K562 (cell line): ENCODE results near the gene CTDSP1. TPM values are rescaled to one million over a fixed set of nuclear protein-coding genes. Genes with fewer than 3 reads are reported as not detected.

Experiments
- ARHGAP35 ChIP-seq: fragments of 450-650 bp; IDR thresholded peaks from 2 replicates; pipeline ENCODE4 v1.6.1; 2018; ENCODE audit not compliant: partially characterized antibody
- ARID2 ChIP-seq: fragments of 450-650 bp; IDR thresholded peaks from 2 replicates; pipeline ENCODE4 v1.6.1; 2017; ENCODE audit warnings: antibody characterized with exemption, mild to moderate bottlenecking
- CBFA2T2 ChIP-seq: fragments of 450-650 bp; conservative IDR thresholded peaks from 2 replicates; pipeline ENCODE4 v1.6.1; 2017; ENCODE audit warnings: mild to moderate bottlenecking
- CHD4 ChIP-seq: fragments of 200-600 bp; sonication (generic); IDR thresholded peaks from 3 replicates; pipeline ENCODE4 v1.6.1; 2012; ENCODE audit warnings: low read depth, mild to moderate bottlenecking, mixed read lengths, low read length, inconsistent platforms; ENCODE audit not compliant: insufficient read depth, insufficient replicate concordance, poor library complexity, severe bottlenecking
- EP300 ChIP-seq: IDR thresholded peaks from 2 replicates; pipeline ENCODE4 v1.6.1; 2012; ENCODE audit warnings: low read length, improper control_type of control experiment
- EP400 ChIP-seq: fragments of 450-650 bp; IDR thresholded peaks from 2 replicates; pipeline ENCODE4 v1.6.1; 2017; ENCODE audit warnings: antibody characterized with exemption, mild to moderate bottlenecking, moderate library complexity
- HDAC3 ChIP-seq: fragments of 450-650 bp; IDR thresholded peaks from 2 replicates; pipeline ENCODE4 v1.6.1; 2018; ENCODE audit warnings: borderline replicate concordance, mild to moderate bottlenecking, moderate library complexity; ENCODE audit not compliant: partially characterized antibody
- HDGF ChIP-seq: fragments of 450-650 bp; IDR thresholded peaks from 2 replicates; pipeline ENCODE4 v1.6.1; 2016
- NFXL1 ChIP-seq: fragments of 450-650 bp; formaldehyde crosslinking; IDR thresholded peaks from 2 replicates; pipeline ENCODE4 v1.4.0; 2021; ENCODE audit warnings: mild to moderate bottlenecking
- NR2C2 ChIP-seq, 2 experiments: fragments of 200-800 bp in 1 of 2; sonication (Bioruptor generic) in 1 of 2; sonication (generic) in 1 of 2; formaldehyde crosslinking in 1 of 2; IDR thresholded peaks; 2 replicates each; pipeline versions ENCODE4 v1.6.1 to v1.8.0; 2016 to 2022; ENCODE audit warnings: mild to moderate bottlenecking in 1 of 2, missing compliant biosample characterization in 1 of 2, missing genetic modification characterization in 1 of 2, missing genetic modification reagents in 1 of 2
- POLR2AphosphoS5 ChIP-seq: IDR thresholded peaks from 2 replicates; pipeline ENCODE4 v1.6.1; 2011; ENCODE audit warnings: mild to moderate bottlenecking, low read depth, low read length, moderate library complexity; ENCODE audit not compliant: control insufficient read depth, insufficient read depth
- SETDB1 ChIP-seq: IDR thresholded peaks from one replicate; pipeline ENCODE4 v1.6.1; 2012; ENCODE audit warnings: low read length, control low read depth, inconsistent platforms
- VEZF1 ChIP-seq: fragments of 200-800 bp; sonication (Bioruptor generic); IDR thresholded peaks from 2 replicates; pipeline ENCODE4 v1.6.1; 2017; ENCODE audit warnings: missing genetic modification characterization, missing compliant biosample characterization
- ZNF134 ChIP-seq: fragments of 250-450 bp; sonication (Bioruptor Pico); conservative IDR thresholded peaks from 2 replicates; pipeline ENCODE4 v1.4.0; 2020
- ZNF280A ChIP-seq: fragments of 450-650 bp; IDR thresholded peaks from 2 replicates; pipeline ENCODE4 v1.6.1; 2018; ENCODE audit warnings: mild to moderate bottlenecking, low read depth; ENCODE audit not compliant: partially characterized antibody
- ZNF311 ChIP-seq: fragments of 250-450 bp; sonication (Bioruptor Pico); IDR thresholded peaks from 2 replicates; pipeline ENCODE4 v1.4.0; 2020; ENCODE audit warnings: mild to moderate bottlenecking, moderate library complexity
- ZNF518B ChIP-seq: fragments of 250-450 bp; sonication (Bioruptor Pico); IDR thresholded peaks from 2 replicates; pipeline ENCODE4 v1.5.0; 2021; ENCODE audit warnings: mild to moderate bottlenecking, moderate library complexity
- polyA plus RNA-seq, 8 experiments: library from polyadenylated mRNA; depleted of rRNA in 4 of 8; stranded (reverse) in 5 of 8; unstranded in 3 of 8; fragments of >200 nt; fragmentation: Nextera tagmentation in 2 of 8; fragmentation: Illumina TruSeq in 1 of 8; extraction: Ambion mirVana in 2 of 8; extraction: Trizol in 1 of 8; gene quantifications; 2 replicates each; pipeline versions ENCODE4 v1.2.1 to v1.2.3, GENCODE V29; 2011 to 2014; ENCODE audit warnings: inconsistent platforms in 1 of 8, missing spikeins in 1 of 8
- total RNA-seq, 7 experiments: library from RNA; depleted of rRNA in 6 of 7; stranded (reverse); fragments of >200 nt in 6 of 7; fragmentation: Illumina TruSeq in 2 of 7; extraction: Trizol in 2 of 7; gene quantifications; 2 replicates each; pipeline versions ENCODE4 v1.2.1 to v1.2.3, GENCODE V29; 2011 to 2021; ENCODE audit warnings: low replicate concordance in 1 of 7
- TF ChIP-seq, protein P1 (sequence below): fragments of 250-450 bp; sonication (Bioruptor Pico); IDR thresholded peaks from 2 replicates; pipeline ENCODE4 v1.5.1; 2021; ENCODE audit warnings: mild to moderate bottlenecking

CTDSP1 gene
- total and polyA plus RNA-seq, 9 of the 15 experiments (the other 6 are each of a cell fraction or from before 2014, with no cell fraction given), result 2.4 to 74.8 (median 45.8) TPM

DNA sequence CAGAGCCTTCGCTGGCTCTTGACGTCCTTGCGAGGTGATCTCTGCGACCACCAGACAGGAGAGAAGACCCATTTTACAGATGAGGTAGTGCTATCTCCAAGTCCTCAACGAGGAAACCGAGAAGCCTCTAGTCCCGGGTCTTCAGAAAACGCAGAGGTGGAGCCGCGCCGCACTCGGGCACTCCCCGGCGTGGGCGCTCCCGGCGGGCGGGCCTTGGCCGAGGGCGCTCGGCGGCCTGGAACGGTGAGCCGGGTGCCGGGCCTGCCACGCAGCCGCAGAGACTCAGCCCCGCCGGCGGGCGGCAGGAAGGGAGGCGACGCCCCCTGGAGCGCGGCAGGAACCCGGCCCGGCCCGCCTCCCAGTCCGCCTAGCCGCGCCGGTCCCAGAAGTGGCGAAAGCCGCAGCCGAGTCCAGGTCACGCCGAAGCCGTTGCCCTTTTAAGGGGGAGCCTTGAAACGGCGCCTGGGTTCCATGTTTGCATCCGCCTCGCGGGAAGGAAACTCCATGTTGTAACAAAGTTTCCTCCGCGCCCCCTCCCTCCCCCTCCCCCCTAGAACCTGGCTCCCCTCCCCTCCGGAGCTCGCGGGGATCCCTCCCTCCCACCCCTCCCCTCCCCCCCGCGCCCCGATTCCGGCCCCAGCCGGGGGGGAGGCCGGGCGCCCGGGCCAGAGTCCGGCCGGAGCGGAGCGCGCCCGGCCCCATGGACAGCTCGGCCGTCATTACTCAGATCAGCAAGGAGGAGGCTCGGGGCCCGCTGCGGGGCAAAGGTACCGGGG lies at the start of gene CTDSP1 (continued):
- TF ChIP-seq HDAC3 (no peak), POLR2AphosphoS5 (peak; percentile 61; the same call in 1 of the 2 replicates), ZNF280A (no peak), SETDB1 (no peak), VEZF1 (peak; percentile 90), CHD4 (no peak), ARHGAP35 (no peak), ARID2 (no peak), ZNF518B (no peak), EP400 (peak; percentile 65; the same call in 1 of the 2 replicates), ZNF311 (CRISPR knock-in tag) (no peak), NFXL1 (CRISPR knock-in tag) (no peak), ZNF134 (CRISPR knock-in tag) (no peak), NR2C2 (CRISPR knock-in tag; IDR thresholded peaks at IDR 0.05) (no peak), NR2C2 (tag; IDR thresholded peaks at IDR 0.05) (no peak), HDGF (no peak), EP300 (peak; percentile 66), CBFA2T2 (no peak)
- TF ChIP-seq, protein P1, sequence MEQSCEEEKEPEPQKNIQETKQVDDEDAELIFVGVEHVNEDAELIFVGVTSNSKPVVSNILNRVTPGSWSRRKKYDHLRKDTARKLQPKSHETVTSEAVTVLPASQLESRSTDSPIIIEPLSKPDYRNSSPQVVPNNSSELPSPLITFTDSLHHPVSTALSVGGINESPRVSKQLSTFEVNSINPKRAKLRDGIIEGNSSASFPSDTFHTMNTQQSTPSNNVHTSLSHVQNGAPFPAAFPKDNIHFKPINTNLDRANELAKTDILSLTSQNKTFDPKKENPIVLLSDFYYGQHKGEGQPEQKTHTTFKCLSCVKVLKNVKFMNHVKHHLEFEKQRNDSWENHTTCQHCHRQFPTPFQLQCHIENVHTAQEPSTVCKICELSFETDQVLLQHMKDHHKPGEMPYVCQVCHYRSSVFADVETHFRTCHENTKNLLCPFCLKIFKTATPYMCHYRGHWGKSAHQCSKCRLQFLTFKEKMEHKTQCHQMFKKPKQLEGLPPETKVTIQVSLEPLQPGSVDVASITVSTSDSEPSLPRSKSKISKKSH, result no peak
